ENCODE results near the gene MAP3K6.

MAP3K6 gene

GRCh38 chr1:27412502-27412901, 45.7 kb upstream of the MAP3K6 start:
- H2BK12ac ChIP-seq (ENCODE audit: low read length) = no peak overlapping the region
- H3K79me1 ChIP-seq (ENCODE audit: low read length) = no peaks in the 10 kb centered on the region
- no peak overlapping the region for H2AFZ ChIP-seq (ENCODE audit: insufficient read depth, low read length, poor library complexity)
- H3K14ac ChIP-seq (ENCODE audit: low read length) = no peak overlapping the region
- H4K8ac ChIP-seq (ENCODE audit: low read depth, low read length) = no peak overlapping the region
- H3K18ac ChIP-seq (ENCODE audit: low read length) = no peak overlapping the region
- H3K4me2 ChIP-seq (ENCODE audit: low read length) = no peak overlapping the region
- no peak overlapping the region for H2BK5ac ChIP-seq (ENCODE audit: low read depth, low read length, poor library complexity)
- no peak overlapping the region for H2AK5ac ChIP-seq (ENCODE audit: low read length)
- H3K27me3 ChIP-seq (ENCODE audit: insufficient read depth, low read length) = no peaks in the 10 kb centered on the region
- no peak for DNase-seq
- no peak overlapping the region for H3K23ac ChIP-seq (ENCODE audit: low read length)
- H3K9ac ChIP-seq (ENCODE audit: low read length) = no peak overlapping the region
- H3K9me3 ChIP-seq (ENCODE audit: insufficient read depth, low read depth, low read length) = no peaks in the 10 kb centered on the region
- H2BK120ac ChIP-seq (ENCODE audit: insufficient read depth, low read length, poor library complexity) = no peak overlapping the region
- H3K4ac ChIP-seq (ENCODE audit: low read depth, low read length) = no peak overlapping the region
- H4K91ac ChIP-seq (ENCODE audit: low read depth, low read length) = no peak overlapping the region
- no peaks in the 10 kb centered on the region for H3K79me2 ChIP-seq (ENCODE audit: control insufficient read depth, insufficient read depth, low read length, poor library complexity)
- H4K12ac ChIP-seq (ENCODE audit: low read depth, low read length) = no peak overlapping the region
- no CpG with 5 or more reads among the region's 4 CpGs for WGBS (ENCODE audit: extremely low coverage, insufficient coverage, insufficient read length)
- H3K27ac ChIP-seq (ENCODE audit: low read depth, low read length) = no peak overlapping the region
- H3K4me3 ChIP-seq (ENCODE audit: low read depth, low read length) = no peak overlapping the region
- peaks cover 28 to 64% of the 10 kb centered on the region in 2 experiments for H3K36me3 ChIP-seq (ENCODE audit: control insufficient read depth in 1 of 2, insufficient read depth in 2 of 2, low read length in 2 of 2)
- H3K4me1 ChIP-seq (ENCODE audit: control insufficient read depth in 1 of 2, insufficient read depth in 2 of 2, low read length in 2 of 2) = peaks cover 0 to 3% of the 10 kb centered on the region in 2 experiments

GRCh38 chr1:27410709-27411108, 43.9 kb upstream of the MAP3K6 start:
- Histone ChIP-seq H3K9ac (ENCODE audit: low read length) (no peak overlapping the region), H3K23ac (ENCODE audit: low read length) (no peak overlapping the region), H2AK5ac (ENCODE audit: low read length) (no peak overlapping the region), H3K27ac (ENCODE audit: low read depth, low read length) (no peak overlapping the region), H4K12ac (ENCODE audit: low read depth, low read length) (no peak overlapping the region), H3K9me3 (ENCODE audit: insufficient read depth, low read depth, low read length) (no peaks in the 10 kb centered on the region), H3K18ac (ENCODE audit: low read length) (no peak overlapping the region), H3K4ac (ENCODE audit: low read depth, low read length) (no peak overlapping the region), H3K36me3 (ENCODE audit: control insufficient read depth in 1 of 2, insufficient read depth in 2 of 2, low read length in 2 of 2) (peaks cover 34 to 60% of the 10 kb centered on the region in 2 experiments), H2BK12ac (ENCODE audit: low read length) (peak overlapping the region; percentile 15), H3K79me1 (ENCODE audit: low read length) (no peaks in the 10 kb centered on the region), H3K79me2 (ENCODE audit: control insufficient read depth, insufficient read depth, low read length, poor library complexity) (no peaks in the 10 kb centered on the region), H4K8ac (ENCODE audit: low read depth, low read length) (no peak overlapping the region), H2AFZ (ENCODE audit: insufficient read depth, low read length, poor library complexity) (no peak overlapping the region), H3K27me3 (ENCODE audit: insufficient read depth, low read length) (no peaks in the 10 kb centered on the region), H2BK5ac (ENCODE audit: low read depth, low read length, poor library complexity) (peak overlapping the region; percentile 39), H4K91ac (ENCODE audit: low read depth, low read length) (peak overlapping the region; percentile 38), H3K4me1 (ENCODE audit: control insufficient read depth in 1 of 2, insufficient read depth in 2 of 2, low read length in 2 of 2) (peaks cover 3 to 5% of the 10 kb centered on the region in 2 experiments), H3K4me2 (ENCODE audit: low read length) (no peak overlapping the region), H3K14ac (ENCODE audit: low read length) (no peak overlapping the region), H2BK120ac (ENCODE audit: insufficient read depth, low read length, poor library complexity) (peak overlapping the region; percentile 20), H3K4me3 (ENCODE audit: low read depth, low read length) (no peak overlapping the region)
- no peak for DNase-seq
- WGBS (ENCODE audit: extremely low coverage, insufficient coverage, insufficient read length) = no CpG with 5 or more reads among the region's 2 CpGs

GRCh38 chr1:27409669-27410068, 42.9 kb upstream of the MAP3K6 start:
- WGBS (ENCODE audit: extremely low coverage, insufficient coverage, insufficient read length) = no CpG with 5 or more reads among the region's 11 CpGs
- Histone ChIP-seq H2BK120ac (ENCODE audit: insufficient read depth, low read length, poor library complexity) (no peak overlapping the region), H3K9me3 (ENCODE audit: insufficient read depth, low read depth, low read length) (no peaks in the 10 kb centered on the region), H3K18ac (ENCODE audit: low read length) (no peak overlapping the region), H2AFZ (ENCODE audit: insufficient read depth, low read length, poor library complexity) (no peak overlapping the region), H3K9ac (ENCODE audit: low read length) (no peak overlapping the region), H3K4ac (ENCODE audit: low read depth, low read length) (no peak overlapping the region), H3K14ac (ENCODE audit: low read length) (no peak overlapping the region), H3K36me3 (ENCODE audit: control insufficient read depth in 1 of 2, insufficient read depth in 2 of 2, low read length in 2 of 2) (peaks cover 31 to 54% of the 10 kb centered on the region in 2 experiments), H4K91ac (ENCODE audit: low read depth, low read length) (no peak overlapping the region), H3K79me2 (ENCODE audit: control insufficient read depth, insufficient read depth, low read length, poor library complexity) (no peaks in the 10 kb centered on the region), H2BK5ac (ENCODE audit: low read depth, low read length, poor library complexity) (no peak overlapping the region), H2AK5ac (ENCODE audit: low read length) (no peak overlapping the region), H4K8ac (ENCODE audit: low read depth, low read length) (no peak overlapping the region), H3K4me1 (ENCODE audit: control insufficient read depth in 1 of 2, insufficient read depth in 2 of 2, low read length in 2 of 2) (peaks cover 6 to 11% of the 10 kb centered on the region in 2 experiments), H3K4me2 (ENCODE audit: low read length) (no peak overlapping the region), H3K27ac (ENCODE audit: low read depth, low read length) (no peak overlapping the region), H3K4me3 (ENCODE audit: low read depth, low read length) (no peak overlapping the region), H3K23ac (ENCODE audit: low read length) (no peak overlapping the region), H3K27me3 (ENCODE audit: insufficient read depth, low read length) (no peaks in the 10 kb centered on the region), H3K79me1 (ENCODE audit: low read length) (peaks cover 3% of the 10 kb centered on the region), H2BK12ac (ENCODE audit: low read length) (no peak overlapping the region), H4K12ac (ENCODE audit: low read depth, low read length) (no peak overlapping the region)
- no peak for DNase-seq

GRCh38 chr1:27408151-27408550, 41.4 kb upstream of the MAP3K6 start:
- Histone ChIP-seq H3K36me3 (ENCODE audit: control insufficient read depth in 1 of 2, insufficient read depth in 2 of 2, low read length in 2 of 2) (peaks cover 28 to 40% of the 10 kb centered on the region in 2 experiments), H2BK120ac (ENCODE audit: insufficient read depth, low read length, poor library complexity) (no peak overlapping the region), H3K4me3 (ENCODE audit: low read depth, low read length) (no peak overlapping the region), H2BK12ac (ENCODE audit: low read length) (no peak overlapping the region), H3K27me3 (ENCODE audit: insufficient read depth, low read length) (no peaks in the 10 kb centered on the region), H3K18ac (ENCODE audit: low read length) (no peak overlapping the region), H3K9ac (ENCODE audit: low read length) (no peak overlapping the region), H3K4me1 (ENCODE audit: control insufficient read depth in 1 of 2, insufficient read depth in 2 of 2, low read length in 2 of 2) (peaks cover 14 to 19% of the 10 kb centered on the region in 2 experiments), H3K4me2 (ENCODE audit: low read length) (no peak overlapping the region), H4K8ac (ENCODE audit: low read depth, low read length) (no peak overlapping the region), H4K12ac (ENCODE audit: low read depth, low read length) (no peak overlapping the region), H2AFZ (ENCODE audit: insufficient read depth, low read length, poor library complexity) (no peak overlapping the region), H4K91ac (ENCODE audit: low read depth, low read length) (no peak overlapping the region), H3K79me2 (ENCODE audit: control insufficient read depth, insufficient read depth, low read length, poor library complexity) (no peaks in the 10 kb centered on the region), H2BK5ac (ENCODE audit: low read depth, low read length, poor library complexity) (no peak overlapping the region), H2AK5ac (ENCODE audit: low read length) (no peak overlapping the region), H3K23ac (ENCODE audit: low read length) (no peak overlapping the region), H3K14ac (ENCODE audit: low read length) (no peak overlapping the region), H3K4ac (ENCODE audit: low read depth, low read length) (no peak overlapping the region), H3K9me3 (ENCODE audit: insufficient read depth, low read depth, low read length) (no peaks in the 10 kb centered on the region), H3K79me1 (ENCODE audit: low read length) (peaks cover 4% of the 10 kb centered on the region), H3K27ac (ENCODE audit: low read depth, low read length) (no peak overlapping the region)
- no peak for DNase-seq
- WGBS (ENCODE audit: extremely low coverage, insufficient coverage, insufficient read length) = no CpG with 5 or more reads among the region's 9 CpGs
